Heart left ventricle (tissue), 13 donors: Measurements from ENCODE around the gene OR52W1.

Experiments
- CTCF ChIP-seq, 12 donors: fragments of 200-600 bp; sonication (generic) in 4 of 12; IDR thresholded peaks; one replicate each; pipeline versions ENCODE4 v1.5.0 to v1.8.0; 2018 to 2022; ENCODE audit warnings: antibody characterized with exemption in 12 of 12, mild to moderate bottlenecking in 5 of 12
- POLR2A ChIP-seq, 2 donors: fragments of 450-650 bp; IDR thresholded peaks; one replicate each; pipeline ENCODE4 v1.6.1; 2017; ENCODE audit warnings: antibody characterized with exemption in 2 of 2, mild to moderate bottlenecking in 2 of 2, moderate library complexity in 2 of 2
- donor health status: ischemic (EF 13 %, LVEDD 7.1; RV severe dilation, severe dysfunction).
- donor health status: DM: no; HTN: yes; CAD: no.
- donor health status: DM: no; HTN: no; CAD: no.
- donor health status: ischemic (EF 25% LVEDD 6.9; RV normal size, moderate dysfunction).
- donor health status: ischemic (EF 25% LVEDD 5.7; RV mildly dilated, moderate dysfunction).
- donor health status: ischemic (EF 35%, LVEDD 5.7; RV mildly dilated, moderate dysfunction).
- donor health status: nonischemic (EF 11% LVEDD 7.7; RV severe dilation, severe dysfunction).
- donor health status: DM: yes; HTN: yes; CAD: no.
- donor health status: PGD.
- donor health status: ischemic (EF 29% LVEDD 5.4; RV normal size, mild dysfunction).
- donor health status: nonischemic (EF 23%, LVEDD 6.1; RV moderate dilation, normal function).

DNA sequence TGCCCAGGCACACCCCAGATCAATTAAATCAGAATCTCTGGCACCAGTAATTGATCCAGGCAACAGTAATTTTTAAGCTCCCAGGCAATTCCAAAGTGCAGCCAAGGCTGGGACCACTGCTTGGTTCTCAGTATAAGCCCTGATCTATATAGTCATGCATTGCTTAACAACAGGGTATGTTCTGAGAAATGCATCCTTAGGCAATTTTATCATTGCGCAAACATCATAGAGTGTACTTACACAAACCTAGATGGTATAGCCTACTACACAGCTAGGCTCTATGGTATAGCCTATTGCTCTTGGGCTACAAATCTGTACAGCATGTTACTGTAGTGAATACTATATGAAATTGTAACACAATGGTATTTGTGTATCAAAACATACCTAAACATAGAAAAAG, 5.7 kb downstream of the OR52W1 start:
- TF ChIP-seq CTCF (IDR thresholded peaks at IDR 0.05) (no peak), POLR2A (IDR thresholded peaks at IDR 0.05) (no peak)
